Prostate gland (tissue), 2 donors: ENCODE measurements around the gene TMEM134.

Experiments
- POLR2AphosphoS5 ChIP-seq: sonication (generic); formaldehyde crosslinking; IDR thresholded peaks from one replicate; pipeline ENCODE4 v1.6.1; 2017; ENCODE audit warnings: antibody characterized with exemption
- TF ChIP-seq, protein P1 (sequence below), 4 experiments: fragments of 200-600 bp in 2 of 4; fragments of 450-650 bp in 2 of 4; sonication (generic) in 2 of 4; IDR thresholded peaks; 1 replicate in 3 of 4; 2 replicates in 1 of 4; pipeline ENCODE4 v1.5.1; 2016 to 2019; ENCODE audit warnings: antibody characterized with exemption in 4 of 4, mild to moderate bottlenecking in 2 of 4, moderate library complexity in 2 of 4

DNA sequence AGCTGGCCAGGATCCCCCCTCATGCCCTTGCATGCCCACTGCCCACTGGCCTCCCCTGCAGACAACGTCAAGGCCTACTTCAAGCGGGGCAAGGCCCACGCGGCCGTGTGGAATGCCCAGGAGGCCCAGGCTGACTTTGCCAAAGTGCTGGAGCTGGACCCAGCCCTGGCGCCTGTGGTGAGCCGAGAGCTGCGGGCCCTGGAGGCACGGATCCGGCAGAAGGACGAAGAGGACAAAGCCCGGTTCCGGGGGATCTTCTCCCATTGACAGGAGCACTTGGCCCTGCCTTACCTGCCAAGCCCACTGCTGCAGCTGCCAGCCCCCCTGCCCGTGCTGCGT is 21.6 kb upstream of the TMEM134 start:
- TF ChIP-seq, protein P1, sequence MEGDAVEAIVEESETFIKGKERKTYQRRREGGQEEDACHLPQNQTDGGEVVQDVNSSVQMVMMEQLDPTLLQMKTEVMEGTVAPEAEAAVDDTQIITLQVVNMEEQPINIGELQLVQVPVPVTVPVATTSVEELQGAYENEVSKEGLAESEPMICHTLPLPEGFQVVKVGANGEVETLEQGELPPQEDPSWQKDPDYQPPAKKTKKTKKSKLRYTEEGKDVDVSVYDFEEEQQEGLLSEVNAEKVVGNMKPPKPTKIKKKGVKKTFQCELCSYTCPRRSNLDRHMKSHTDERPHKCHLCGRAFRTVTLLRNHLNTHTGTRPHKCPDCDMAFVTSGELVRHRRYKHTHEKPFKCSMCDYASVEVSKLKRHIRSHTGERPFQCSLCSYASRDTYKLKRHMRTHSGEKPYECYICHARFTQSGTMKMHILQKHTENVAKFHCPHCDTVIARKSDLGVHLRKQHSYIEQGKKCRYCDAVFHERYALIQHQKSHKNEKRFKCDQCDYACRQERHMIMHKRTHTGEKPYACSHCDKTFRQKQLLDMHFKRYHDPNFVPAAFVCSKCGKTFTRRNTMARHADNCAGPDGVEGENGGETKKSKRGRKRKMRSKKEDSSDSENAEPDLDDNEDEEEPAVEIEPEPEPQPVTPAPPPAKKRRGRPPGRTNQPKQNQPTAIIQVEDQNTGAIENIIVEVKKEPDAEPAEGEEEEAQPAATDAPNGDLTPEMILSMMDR (IDR thresholded peaks at IDR 0.05), result no peak
- no peak for TF ChIP-seq POLR2AphosphoS5
